ENCODE results near the gene RABL2B. TPM values are rescaled to one million over a fixed set of nuclear protein-coding genes. Genes with fewer than 3 reads are reported as not detected.

RABL2B gene
- total RNA-seq, 2 experiments from 2014 or later = 13.9 to 26.2 TPM

GRCh38 chr22:50729391-50730012, 53.9 kb downstream of the RABL2B start:
- Histone ChIP-seq H3K9me3 (ENCODE audit: low read length) (no peaks in the 10 kb centered on the region), H3K9me2 (ENCODE audit: insufficient read depth, low read length) (no peaks in the 10 kb centered on the region), H2AFZ (ENCODE audit: low read length) (no peak overlapping the region), H3K36me3 (ENCODE audit: insufficient read depth, low read length) (no peaks in the 10 kb centered on the region), H3K4me2 (ENCODE audit: low read length) (peak overlapping the region; percentile 42), H3K4me3 (ENCODE audit: low read depth, low read length, poor library complexity, severe bottlenecking) (no peak overlapping the region), H3K79me2 (ENCODE audit: insufficient read depth, low read depth, low read length) (no peaks in the 10 kb centered on the region), H3K27ac (ENCODE audit: low read depth, low read length, poor library complexity, severe bottlenecking) (no peak overlapping the region), H4K20me1 (ENCODE audit: insufficient read depth, low read length) (no peaks in the 10 kb centered on the region), H3K4me1 (ENCODE audit: insufficient read depth, low read length, poor library complexity, severe bottlenecking) (peaks cover 27% of the 10 kb centered on the region)
- DNase-seq (ENCODE audit: low spot score) = peak; percentile 76
- BruUV-seq (replicated peaks) = no TSS peak
- ChIA-PET CTCF (ENCODE audit: unreplicated experiment) (no interaction called here), POLR2A (interaction anchor here (0.6 kb wide), 1 partner anchor 261 kb away, joined by 3 read pairs; no protein-coding TSS in a partner anchor)
- no peak for TF ChIP-seq EZH2phosphoT487 (IDR thresholded peaks at IDR 0.05; ENCODE audit: borderline replicate concordance, low read depth, low read length)
- TF ChIP-seq, protein P1, sequence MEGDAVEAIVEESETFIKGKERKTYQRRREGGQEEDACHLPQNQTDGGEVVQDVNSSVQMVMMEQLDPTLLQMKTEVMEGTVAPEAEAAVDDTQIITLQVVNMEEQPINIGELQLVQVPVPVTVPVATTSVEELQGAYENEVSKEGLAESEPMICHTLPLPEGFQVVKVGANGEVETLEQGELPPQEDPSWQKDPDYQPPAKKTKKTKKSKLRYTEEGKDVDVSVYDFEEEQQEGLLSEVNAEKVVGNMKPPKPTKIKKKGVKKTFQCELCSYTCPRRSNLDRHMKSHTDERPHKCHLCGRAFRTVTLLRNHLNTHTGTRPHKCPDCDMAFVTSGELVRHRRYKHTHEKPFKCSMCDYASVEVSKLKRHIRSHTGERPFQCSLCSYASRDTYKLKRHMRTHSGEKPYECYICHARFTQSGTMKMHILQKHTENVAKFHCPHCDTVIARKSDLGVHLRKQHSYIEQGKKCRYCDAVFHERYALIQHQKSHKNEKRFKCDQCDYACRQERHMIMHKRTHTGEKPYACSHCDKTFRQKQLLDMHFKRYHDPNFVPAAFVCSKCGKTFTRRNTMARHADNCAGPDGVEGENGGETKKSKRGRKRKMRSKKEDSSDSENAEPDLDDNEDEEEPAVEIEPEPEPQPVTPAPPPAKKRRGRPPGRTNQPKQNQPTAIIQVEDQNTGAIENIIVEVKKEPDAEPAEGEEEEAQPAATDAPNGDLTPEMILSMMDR (conservative IDR thresholded peaks at IDR 0.05; ENCODE audit: low read length) = 0 out of 2 replicates have a peak, but pooled peaks have one; percentile 22
- intact Hi-C loops (cut with micrococcal nuclease; ENCODE audit: unreplicated experiment) = no loop called here

- ChIA-PET POLR2A (interaction anchor here (0.6 kb wide), 1 partner anchor 260 kb away, joined by 3 read pairs; no protein-coding TSS in a partner anchor), CTCF (ENCODE audit: unreplicated experiment) (no interaction called here)
- Histone ChIP-seq H3K9me2 (ENCODE audit: insufficient read depth, low read length) (no peaks in the 10 kb centered on the region), H3K36me3 (ENCODE audit: insufficient read depth, low read length) (no peaks in the 10 kb centered on the region), H3K79me2 (ENCODE audit: insufficient read depth, low read depth, low read length) (no peaks in the 10 kb centered on the region), H2AFZ (ENCODE audit: low read length) (no peak overlapping the region), H3K9me3 (ENCODE audit: low read length) (no peaks in the 10 kb centered on the region), H3K4me2 (ENCODE audit: low read length) (0 out of 2 replicates have a peak overlapping the region, but pooled peaks have one; percentile 42), H3K4me3 (ENCODE audit: low read depth, low read length, poor library complexity, severe bottlenecking) (no peak overlapping the region), H3K27ac (ENCODE audit: low read depth, low read length, poor library complexity, severe bottlenecking) (no peak overlapping the region), H4K20me1 (ENCODE audit: insufficient read depth, low read length) (no peaks in the 10 kb centered on the region), H3K4me1 (ENCODE audit: insufficient read depth, low read length, poor library complexity, severe bottlenecking) (peaks cover 36% of the 10 kb centered on the region)
- no TSS peak for BruUV-seq (replicated peaks)
- no peak for TF ChIP-seq EZH2phosphoT487 (IDR thresholded peaks at IDR 0.05; ENCODE audit: borderline replicate concordance, low read depth, low read length)
- TF ChIP-seq, protein P1 (conservative IDR thresholded peaks at IDR 0.05; ENCODE audit: low read length) = no peak
- DNase-seq (ENCODE audit: low spot score) = no peak
- intact Hi-C loops (cut with micrococcal nuclease; ENCODE audit: unreplicated experiment) = no loop called here
Measured at GRCh38 chr22:50728523-50728931, 54.9 kb downstream of the RABL2B start.
